SK-N-SH treated with all-trans-retinoic acid at 6 μM for 48 hours (cell line): Measurements from ENCODE around the gene COL6A1.

Experiments used
- ATAC-seq: fragments of 200-7000 bp; cut with Tn5 transposase; 3 replicates; pipeline ENCODE4 v1.9.1; 2020; ENCODE audit warnings: mild to moderate bottlenecking, moderate library complexity
- ARNTL ChIP-seq: fragments of 450-650 bp; formaldehyde crosslinking; IDR thresholded peaks from 2 replicates; pipeline ENCODE4 v1.5.0; 2020; ENCODE audit warnings: low read depth, mild to moderate bottlenecking, moderate library complexity, borderline replicate concordance
- BACH2 ChIP-seq: fragments of 250-450 bp; sonication (Bioruptor Pico); IDR thresholded peaks from 2 replicates; pipeline ENCODE4 v1.9.0; 2021; ENCODE audit warnings: mild to moderate bottlenecking, borderline replicate concordance
- CREB5 ChIP-seq: fragments of 250-450 bp; sonication (Bioruptor Pico); IDR thresholded peaks from 2 replicates; pipeline ENCODE4 v1.5.1; 2020; ENCODE audit warnings: low read depth, mild to moderate bottlenecking, moderate library complexity
- CSDC2 ChIP-seq: fragments of 250-450 bp; sonication (Bioruptor Pico); IDR thresholded peaks from 2 replicates; pipeline ENCODE4 v1.5.0; 2020; ENCODE audit warnings: mild to moderate bottlenecking, moderate library complexity
- CSRNP3 ChIP-seq: fragments of 250-450 bp; sonication (Bioruptor Pico); IDR thresholded peaks from 2 replicates; pipeline ENCODE4 v1.5.1; 2021; ENCODE audit warnings: mild to moderate bottlenecking, moderate library complexity
- ESRRG ChIP-seq: fragments of 250-450 bp; sonication (Bioruptor Pico); IDR thresholded peaks from 2 replicates; pipeline ENCODE4 v1.6.1; 2021; ENCODE audit warnings: mild to moderate bottlenecking
- GLIS3 ChIP-seq: fragments of 250-450 bp; sonication (Bioruptor Pico); IDR thresholded peaks from 2 replicates; pipeline ENCODE4 v1.5.0; 2020; ENCODE audit warnings: mild to moderate bottlenecking, moderate library complexity
- ISL1 ChIP-seq: fragments of 250-450 bp; sonication (Bioruptor Pico); IDR thresholded peaks from 2 replicates; pipeline ENCODE4 v2.1.2; 2022; ENCODE audit warnings: mild to moderate bottlenecking, moderate library complexity
- OSR1 ChIP-seq: fragments of 250-450 bp; sonication (Bioruptor Pico); IDR thresholded peaks from 2 replicates; pipeline ENCODE4 v1.8.0; 2022; ENCODE audit warnings: moderate library complexity, mild to moderate bottlenecking, inconsistent platforms
- PATZ1 ChIP-seq: fragments of 250-450 bp; sonication (Bioruptor Pico); IDR thresholded peaks from 2 replicates; pipeline ENCODE4 v1.8.0; 2020; ENCODE audit warnings: mild to moderate bottlenecking, moderate library complexity, borderline replicate concordance
- PPARA ChIP-seq: fragments of 250-450 bp; sonication (Bioruptor Pico); IDR thresholded peaks from 2 replicates; pipeline ENCODE4 v1.5.0; 2020; ENCODE audit warnings: mild to moderate bottlenecking, borderline replicate concordance
- RARB ChIP-seq: fragments of 250-450 bp; sonication (Bioruptor Pico); IDR thresholded peaks from 2 replicates; pipeline ENCODE4 v1.8.0; 2021; ENCODE audit warnings: mild to moderate bottlenecking, moderate library complexity
- SNAI2 ChIP-seq: fragments of 250-450 bp; sonication (Bioruptor Pico); IDR thresholded peaks from 2 replicates; pipeline ENCODE4 v1.5.0; 2020; ENCODE audit warnings: mild to moderate bottlenecking, moderate library complexity
- TCF4 ChIP-seq: fragments of 250-450 bp; sonication (Bioruptor Pico); IDR thresholded peaks from 2 replicates; pipeline ENCODE4 v1.8.0; 2021; ENCODE audit warnings: mild to moderate bottlenecking, moderate library complexity, borderline replicate concordance
- TOX ChIP-seq: fragments of 250-450 bp; sonication (Bioruptor Pico); IDR thresholded peaks from 2 replicates; pipeline ENCODE4 v1.8.0; 2021; ENCODE audit warnings: mild to moderate bottlenecking, moderate library complexity, borderline replicate concordance
- TSHZ2 ChIP-seq: fragments of 250-450 bp; sonication (Bioruptor Pico); IDR thresholded peaks from 2 replicates; pipeline ENCODE4 v1.5.0; 2020; ENCODE audit warnings: mild to moderate bottlenecking, moderate library complexity
- ZC3H10 ChIP-seq: fragments of 250-450 bp; sonication (Bioruptor Pico); IDR thresholded peaks from 2 replicates; pipeline ENCODE4 v1.5.1; 2021; ENCODE audit warnings: mild to moderate bottlenecking, moderate library complexity
- ZFP3 ChIP-seq: fragments of 250-450 bp; sonication (Bioruptor Pico); IDR thresholded peaks from 2 replicates; pipeline ENCODE4 v1.5.0; 2020; ENCODE audit warnings: mild to moderate bottlenecking, moderate library complexity
- ZFP30 ChIP-seq: fragments of 450-650 bp; formaldehyde crosslinking; IDR thresholded peaks from 2 replicates; pipeline ENCODE4 v1.5.0; 2022; ENCODE audit warnings: mild to moderate bottlenecking, moderate library complexity
- ZNF565 ChIP-seq: fragments of 450-650 bp; formaldehyde crosslinking; conservative IDR thresholded peaks from 2 replicates; pipeline ENCODE4 v1.5.0; 2020; ENCODE audit warnings: low read depth, mild to moderate bottlenecking, moderate library complexity
- ZNF70 ChIP-seq: fragments of 450-650 bp; formaldehyde crosslinking; IDR thresholded peaks from 2 replicates; pipeline ENCODE4 v1.5.0; 2020; ENCODE audit warnings: mild to moderate bottlenecking, moderate library complexity

The COL6A1 gene

GRCh38 chr21:46033410-46034400 is 52.1 kb downstream of the COL6A1 start:
- TF ChIP-seq ESRRG (CRISPR knock-in tag) = no peak
- no peak for TF ChIP-seq OSR1 (CRISPR knock-in tag)
- TF ChIP-seq GLIS3 (CRISPR knock-in tag) = no peak
- TF ChIP-seq PATZ1 (CRISPR knock-in tag) = no peak
- no peak for TF ChIP-seq CREB5 (CRISPR knock-in tag)
- TF ChIP-seq TSHZ2 (CRISPR knock-in tag) = no peak
- no peak for TF ChIP-seq ZNF70 (CRISPR knock-in tag)
- ATAC-seq = no peak

- no peak for TF ChIP-seq OSR1 (CRISPR knock-in tag)
- no peak for TF ChIP-seq CSRNP3 (CRISPR knock-in tag)
- TF ChIP-seq PPARA (CRISPR knock-in tag) = no peak
- TF ChIP-seq ZC3H10 (CRISPR knock-in tag) = no peak
- no peak for TF ChIP-seq ZNF565 (CRISPR knock-in tag)
- TF ChIP-seq GLIS3 (CRISPR knock-in tag) = no peak
- no peak for TF ChIP-seq RARB (CRISPR knock-in tag)
- TF ChIP-seq ISL1 (CRISPR knock-in tag) = no peak
- TF ChIP-seq TCF4 (CRISPR knock-in tag) = no peak
- no peak for TF ChIP-seq TOX (CRISPR knock-in tag)
- TF ChIP-seq BACH2 (CRISPR knock-in tag) = no peak
- no peak for TF ChIP-seq ZFP30
- no peak for TF ChIP-seq ZNF70 (CRISPR knock-in tag)
- TF ChIP-seq ZFP3 (CRISPR knock-in tag) = no peak
- no peak for TF ChIP-seq ESRRG (CRISPR knock-in tag)
- no peak for TF ChIP-seq SNAI2 (CRISPR knock-in tag)
- TF ChIP-seq ARNTL = no peak
- no peak for TF ChIP-seq CSDC2 (CRISPR knock-in tag)
- no peak for TF ChIP-seq CREB5 (CRISPR knock-in tag)
- no peak for ATAC-seq
These were observed 54.5 kb downstream of the COL6A1 start for GRCh38 chr21:46035809-46036695.
